Measurements from ENCODE around the gene AGBL1. TPM values are rescaled to one million over a fixed set of nuclear protein-coding genes. Genes with fewer than 3 reads are reported as not detected.
A peak's percentile ranks its signal among the peaks of the same experiment; 100 is the strongest.

The AGBL1 gene
- total and polyA plus RNA-seq, 8 donors = under 0.01 to 0.18 TPM; not detected in 6

DNA sequence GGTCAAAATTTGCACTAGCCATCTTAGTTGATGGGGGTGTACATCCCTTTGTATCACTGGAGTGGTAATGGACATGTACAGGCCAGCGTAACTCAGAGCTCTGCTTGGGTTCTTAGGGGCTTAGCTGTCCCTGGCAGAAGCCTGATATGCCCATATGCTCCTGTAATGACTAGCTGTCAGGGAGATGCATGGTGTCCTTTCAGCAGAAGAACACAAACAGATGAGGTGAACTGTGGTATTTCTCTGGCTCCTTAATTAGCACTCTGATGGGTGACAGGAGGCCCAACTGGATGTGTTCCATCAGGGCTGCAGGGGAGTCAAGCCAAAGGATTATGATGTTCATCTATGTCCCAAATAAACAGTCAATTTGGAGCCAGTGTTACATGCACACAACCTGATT is 774.5 kb downstream of the AGBL1 start:
- TF ChIP-seq POLR2A (IDR thresholded peaks at IDR 0.05) (no peak), POLR2AphosphoS5 (IDR thresholded peaks at IDR 0.05) (no peak), EP300 (IDR thresholded peaks at IDR 0.05) (no peak)
- TF ChIP-seq, protein P1, sequence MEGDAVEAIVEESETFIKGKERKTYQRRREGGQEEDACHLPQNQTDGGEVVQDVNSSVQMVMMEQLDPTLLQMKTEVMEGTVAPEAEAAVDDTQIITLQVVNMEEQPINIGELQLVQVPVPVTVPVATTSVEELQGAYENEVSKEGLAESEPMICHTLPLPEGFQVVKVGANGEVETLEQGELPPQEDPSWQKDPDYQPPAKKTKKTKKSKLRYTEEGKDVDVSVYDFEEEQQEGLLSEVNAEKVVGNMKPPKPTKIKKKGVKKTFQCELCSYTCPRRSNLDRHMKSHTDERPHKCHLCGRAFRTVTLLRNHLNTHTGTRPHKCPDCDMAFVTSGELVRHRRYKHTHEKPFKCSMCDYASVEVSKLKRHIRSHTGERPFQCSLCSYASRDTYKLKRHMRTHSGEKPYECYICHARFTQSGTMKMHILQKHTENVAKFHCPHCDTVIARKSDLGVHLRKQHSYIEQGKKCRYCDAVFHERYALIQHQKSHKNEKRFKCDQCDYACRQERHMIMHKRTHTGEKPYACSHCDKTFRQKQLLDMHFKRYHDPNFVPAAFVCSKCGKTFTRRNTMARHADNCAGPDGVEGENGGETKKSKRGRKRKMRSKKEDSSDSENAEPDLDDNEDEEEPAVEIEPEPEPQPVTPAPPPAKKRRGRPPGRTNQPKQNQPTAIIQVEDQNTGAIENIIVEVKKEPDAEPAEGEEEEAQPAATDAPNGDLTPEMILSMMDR (IDR thresholded peaks at IDR 0.05) = no peak
- no peak for DNase-seq
- no peak overlapping the region for H3K27ac ChIP-seq
- intact Hi-C loops (cut with DNase I; ENCODE audit: low total_unique reads) = no loop called here
- H3K4me1 ChIP-seq = no peaks in the 10 kb centered on the region
- H3K9me3 ChIP-seq = no peaks in the 10 kb centered on the region
- 42 to 68% (median 62%) methylated on average over 1 of the region's 1 CpG for WGBS, 5 donors
- no peak overlapping the region for H3K4me3 ChIP-seq
- H3K36me3 ChIP-seq = no peaks in the 10 kb centered on the region
- H3K27me3 ChIP-seq = no peaks in the 10 kb centered on the region

DNA sequence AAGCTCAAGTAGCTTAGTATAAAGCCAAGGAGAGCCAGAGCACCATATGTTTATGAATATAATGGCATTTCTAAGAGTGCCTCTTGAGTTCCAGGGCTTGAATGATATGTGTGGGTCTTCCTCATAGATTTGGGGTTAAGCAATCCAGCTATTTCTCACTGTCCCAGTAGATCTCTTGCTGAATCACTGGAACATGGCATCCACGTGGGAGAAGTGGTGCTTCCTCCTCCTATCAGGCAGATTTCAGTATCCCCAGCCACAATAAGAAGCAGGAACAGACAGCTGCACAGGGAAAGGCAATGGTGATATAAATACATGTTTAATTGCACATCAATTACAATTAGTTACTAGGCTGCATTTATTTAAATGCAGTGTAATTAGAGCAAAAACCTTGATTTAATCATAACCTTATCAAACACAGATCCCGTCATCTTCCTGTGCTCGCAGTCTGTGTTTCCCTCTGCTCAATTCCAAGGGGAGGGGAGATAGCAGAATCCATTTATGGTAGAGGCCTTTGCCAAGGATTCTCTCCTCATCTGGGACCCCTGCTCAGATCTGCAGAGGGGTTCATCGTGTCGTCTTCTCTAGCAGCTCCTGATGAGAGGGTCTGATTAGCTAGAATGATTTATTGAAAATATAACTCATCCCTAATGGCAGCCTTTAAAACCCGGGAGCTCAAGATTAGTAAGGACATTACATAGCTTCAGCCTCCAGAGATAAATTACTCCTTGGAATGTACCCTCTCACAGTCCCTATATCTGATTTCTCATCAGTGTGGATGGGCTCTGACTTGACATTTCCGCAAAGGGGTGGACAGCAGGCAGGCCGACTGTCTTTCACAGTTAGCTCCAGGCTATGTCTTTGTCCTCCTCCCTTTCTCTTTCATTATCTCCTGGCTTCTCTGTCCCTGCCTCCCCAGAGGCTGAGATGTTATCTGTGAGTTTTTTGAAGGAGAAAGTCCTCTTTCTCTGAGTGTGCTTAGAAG is 775.9 kb downstream of the AGBL1 start:
- TF ChIP-seq POLR2AphosphoS5 (IDR thresholded peaks at IDR 0.05) (no peak), POLR2A (IDR thresholded peaks at IDR 0.05) (no peak), EP300 (IDR thresholded peaks at IDR 0.05) (no peak)
- TF ChIP-seq, protein P1 (IDR thresholded peaks at IDR 0.05) = no peak
- WGBS, 5 donors = 52 to 70% (median 65%) methylated on average over 8 of the region's 8 CpGs

DNA sequence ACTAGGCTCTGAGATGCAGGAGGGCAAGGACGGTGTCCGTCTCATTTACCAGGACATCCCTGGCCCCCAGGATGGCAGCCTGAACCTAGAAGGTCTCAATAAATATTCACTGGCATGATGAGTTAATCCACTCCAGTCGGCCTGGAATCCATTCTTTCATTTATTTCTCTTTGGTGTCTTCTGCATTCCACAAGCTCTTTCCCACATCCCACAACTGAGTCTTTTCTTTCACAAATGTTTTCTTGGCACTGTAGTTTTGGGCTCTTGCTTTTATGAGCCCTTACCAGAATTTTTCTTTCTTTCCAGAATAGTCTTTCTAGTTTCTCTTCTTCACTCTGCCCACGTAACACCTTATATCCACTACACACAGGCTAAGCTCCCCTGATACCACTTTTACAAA is 778.0 kb downstream of the AGBL1 start:
- Histone ChIP-seq H3K36me3 (no peaks in the 10 kb centered on the region), H3K27ac (no peak overlapping the region), H3K27me3 (no peaks in the 10 kb centered on the region), H3K9me3 (no peaks in the 10 kb centered on the region), H3K4me3 (no peak overlapping the region), H3K4me1 (no peaks in the 10 kb centered on the region)
- DNase-seq = no peak
- WGBS, 5 donors = 83 to 88% (median 86%) methylated on average over 4 of the region's 4 CpGs
- intact Hi-C loops (cut with DNase I; ENCODE audit: low total_unique reads) = no loop called here
- TF ChIP-seq POLR2A (IDR thresholded peaks at IDR 0.05) = no peak
- TF ChIP-seq POLR2AphosphoS5 (IDR thresholded peaks at IDR 0.05) = no peak
- TF ChIP-seq, protein P1 (IDR thresholded peaks at IDR 0.05) = no peak
- TF ChIP-seq EP300 (IDR thresholded peaks at IDR 0.05) = no peak

More for the DNA sequence above, 775.9 kb downstream of the AGBL1 start:
- H3K27me3 ChIP-seq = no peaks in the 10 kb centered on the region
- intact Hi-C loops (cut with DNase I; ENCODE audit: low total_unique reads) = no loop called here
- H3K9me3 ChIP-seq = no peaks in the 10 kb centered on the region
- no peak overlapping the region for H3K4me3 ChIP-seq
- H3K27ac ChIP-seq = no peak overlapping the region
- DNase-seq = peak in 1 of 2 donors; percentile 13
- H3K4me1 ChIP-seq = no peaks in the 10 kb centered on the region
- H3K36me3 ChIP-seq = no peaks in the 10 kb centered on the region

DNA sequence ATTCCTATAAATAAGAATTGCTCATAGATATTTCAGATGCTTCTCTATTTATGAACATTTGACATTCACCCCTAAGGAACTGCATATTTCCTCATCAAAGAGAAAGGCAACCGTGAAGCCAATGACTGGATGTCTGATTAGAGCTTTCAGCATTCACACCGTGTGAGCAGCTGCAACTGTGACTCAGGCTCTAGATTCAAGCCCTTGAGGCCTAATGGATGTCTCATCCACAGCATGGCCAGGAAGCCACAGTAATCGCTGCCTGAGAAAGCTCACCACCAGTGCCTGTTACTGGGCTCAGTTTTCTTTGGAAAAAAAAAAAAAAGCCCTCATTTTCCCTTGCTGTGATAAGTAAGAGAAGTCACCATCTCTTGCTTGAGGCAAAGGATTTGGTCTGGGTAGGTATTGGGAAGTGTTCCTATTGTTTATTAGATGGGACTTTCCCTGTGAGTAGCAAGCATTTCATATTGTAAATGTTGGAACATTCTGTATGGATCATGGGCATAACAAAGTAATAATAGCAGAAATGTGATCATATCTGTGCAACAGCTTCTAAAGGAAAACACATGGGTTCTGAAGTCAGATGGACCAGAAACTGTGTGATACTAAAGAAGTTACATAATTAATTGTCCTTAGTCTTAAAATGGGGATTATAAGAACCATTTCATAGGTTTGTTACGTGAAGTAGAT is 783.7 kb downstream of the AGBL1 start:
- 70 to 80% (median 80%) methylated on average over 4 of the region's 4 CpGs for WGBS, 5 donors
- Histone ChIP-seq H3K27ac (no peak overlapping the region), H3K36me3 (no peaks in the 10 kb centered on the region), H3K4me3 (no peak overlapping the region), H3K27me3 (no peaks in the 10 kb centered on the region), H3K4me1 (no peaks in the 10 kb centered on the region), H3K9me3 (no peaks in the 10 kb centered on the region)
- DNase-seq = no peak
- TF ChIP-seq EP300 (IDR thresholded peaks at IDR 0.05) (no peak), POLR2AphosphoS5 (IDR thresholded peaks at IDR 0.05) (no peak), POLR2A (IDR thresholded peaks at IDR 0.05) (no peak)
- TF ChIP-seq, protein P1 (IDR thresholded peaks at IDR 0.05) = no peak
- intact Hi-C loops (cut with DNase I; ENCODE audit: low total_unique reads) = no loop called here
